A673 (cell line): ENCODE data around the gene DIPK1B. TPM values are rescaled to one million over a fixed set of nuclear protein-coding genes. Genes with fewer than 3 reads are reported as not detected.

Source experiments
- BruUV-seq: library from RNA; stranded (reverse); fragments of 400-500 nt; replicated peaks from 2 replicates; lab custom pipeline; 2021; lab: Mats Ljungman, UMichigan
- CTCF ChIA-PET: fragments of 300-600 bp; sonication (Branson Sonifier 250); formaldehyde crosslinking; loops from one replicate; lab custom pipeline; 2022; ENCODE audit warnings: antibody characterized with exemption; lab: Charles Lee
- POLR2A ChIA-PET: fragments of 300-600 bp; sonication (Branson Sonifier 250); formaldehyde crosslinking; loops from one replicate; lab custom pipeline; 2022; ENCODE audit warnings: antibody characterized with exemption; ENCODE audit not compliant: low non-redundant PET; lab: Charles Lee
- DNase-seq: peaks from one replicate; pipeline ENCODE4 v3.0.0-alpha.2; 2015; ENCODE audit warnings: low spot score
- H3K27ac ChIP-seq: fragments of 200-600 bp; sonication (generic); 2 replicates; pipeline ENCODE4 v1.5.1; 2016; ENCODE audit warnings: mixed run types, low read depth, mild to moderate bottlenecking, mixed read lengths, antibody characterized with exemption, low read length; ENCODE audit not compliant: poor library complexity, severe bottlenecking
- H3K27me3 ChIP-seq: fragments of 200-600 bp; sonication (generic); replicated peaks from 2 replicates; pipeline ENCODE4 v1.6.1; 2017; ENCODE audit warnings: mixed run types, low read depth, mild to moderate bottlenecking, mixed read lengths, antibody characterized with exemption, low read length; ENCODE audit not compliant: insufficient read depth, poor library complexity
- H3K36me3 ChIP-seq: fragments of 200-600 bp; sonication (generic); 2 replicates; pipeline ENCODE4 v1.6.1; 2016; ENCODE audit warnings: mixed run types, mild to moderate bottlenecking, mixed read lengths, antibody characterized with exemption, low read length; ENCODE audit not compliant: insufficient read depth, poor library complexity, severe bottlenecking
- H3K4me1 ChIP-seq: fragments of 200-600 bp; sonication (generic); 2 replicates; pipeline ENCODE4 v1.6.1; 2017; ENCODE audit warnings: mixed run types, mild to moderate bottlenecking, mixed read lengths, antibody characterized with exemption, low read length; ENCODE audit not compliant: insufficient read depth, poor library complexity, severe bottlenecking
- H3K4me3 ChIP-seq: fragments of 200-600 bp; sonication (generic); 2 replicates; pipeline ENCODE4 v1.5.1; 2016; ENCODE audit warnings: low read depth, mixed run types, mild to moderate bottlenecking, mixed read lengths, low read length; ENCODE audit not compliant: poor library complexity, severe bottlenecking
- H3K9me3 ChIP-seq: fragments of 200-600 bp; sonication (generic); 2 replicates; pipeline ENCODE4 v1.6.1; 2016; ENCODE audit warnings: mixed run types, low read depth, mild to moderate bottlenecking, mixed read lengths, antibody characterized with exemption, low read length; ENCODE audit not compliant: poor library complexity, severe bottlenecking
- EZH2 ChIP-seq: fragments of 200-600 bp; sonication (generic); IDR thresholded peaks from 2 replicates; pipeline ENCODE4 v1.6.1; 2017; ENCODE audit warnings: borderline replicate concordance, low read depth, mild to moderate bottlenecking, mixed read lengths, antibody characterized with exemption, low read length; ENCODE audit not compliant: poor library complexity, severe bottlenecking
- intact Hi-C: fragments of 100-400 bp; cut with micrococcal nuclease; formaldehyde crosslinking; loops from one replicate; pipeline ENCODE4 v1.10.0; 2022; ENCODE audit not compliant: unreplicated experiment
- total RNA-seq: library from RNA; stranded (reverse); gene quantifications from 2 replicates; pipeline ENCODE4 v1.2.3, GENCODE V29; 2021
- TF ChIP-seq, protein P1 (sequence below): fragments of 300-800, 200-600 bp; sonication (generic); conservative IDR thresholded peaks from 2 replicates; pipeline ENCODE4 v1.5.1; 2017; ENCODE audit warnings: low read depth, mild to moderate bottlenecking, antibody characterized with exemption, low read length, moderate library complexity, mixed read lengths

The DIPK1B gene
- total RNA-seq, 1 experiment from 2014 or later, result 26.4 TPM

DNA sequence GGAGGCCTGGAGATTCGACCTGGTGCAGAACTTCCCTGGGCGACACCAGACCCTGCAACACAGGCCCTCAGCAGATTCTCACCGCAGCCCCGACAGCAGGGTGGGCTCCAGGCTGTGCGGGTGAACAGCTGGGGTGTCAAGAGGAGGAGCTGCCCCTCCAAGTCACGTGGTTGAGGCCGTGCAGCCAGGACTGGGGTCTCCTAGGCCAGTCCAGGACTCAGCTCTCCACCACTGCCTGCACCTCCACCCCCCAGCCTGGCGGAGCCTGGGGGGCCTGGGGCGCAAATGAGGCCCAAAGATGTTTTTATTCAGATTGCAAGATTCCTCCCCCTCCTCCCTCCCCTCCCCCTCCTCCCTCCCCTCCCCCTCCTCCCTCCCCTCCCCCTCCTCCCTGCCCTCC is 15.9 kb upstream of the DIPK1B start:
- ChIA-PET CTCF (no interaction called here), POLR2A (no interaction called here)
- intact Hi-C loops, result no loop called here
- no peak for DNase-seq
- no peaks in the 10 kb centered on the region for H3K27me3 ChIP-seq
- H3K36me3 ChIP-seq, result no peaks in the 10 kb centered on the region
- no peak overlapping the region for H3K27ac ChIP-seq
- BruUV-seq, result no TSS peak
- no peak overlapping the region for H3K4me3 ChIP-seq
- H3K4me1 ChIP-seq, result peaks cover 7% of the 10 kb centered on the region
- TF ChIP-seq, protein P1, sequence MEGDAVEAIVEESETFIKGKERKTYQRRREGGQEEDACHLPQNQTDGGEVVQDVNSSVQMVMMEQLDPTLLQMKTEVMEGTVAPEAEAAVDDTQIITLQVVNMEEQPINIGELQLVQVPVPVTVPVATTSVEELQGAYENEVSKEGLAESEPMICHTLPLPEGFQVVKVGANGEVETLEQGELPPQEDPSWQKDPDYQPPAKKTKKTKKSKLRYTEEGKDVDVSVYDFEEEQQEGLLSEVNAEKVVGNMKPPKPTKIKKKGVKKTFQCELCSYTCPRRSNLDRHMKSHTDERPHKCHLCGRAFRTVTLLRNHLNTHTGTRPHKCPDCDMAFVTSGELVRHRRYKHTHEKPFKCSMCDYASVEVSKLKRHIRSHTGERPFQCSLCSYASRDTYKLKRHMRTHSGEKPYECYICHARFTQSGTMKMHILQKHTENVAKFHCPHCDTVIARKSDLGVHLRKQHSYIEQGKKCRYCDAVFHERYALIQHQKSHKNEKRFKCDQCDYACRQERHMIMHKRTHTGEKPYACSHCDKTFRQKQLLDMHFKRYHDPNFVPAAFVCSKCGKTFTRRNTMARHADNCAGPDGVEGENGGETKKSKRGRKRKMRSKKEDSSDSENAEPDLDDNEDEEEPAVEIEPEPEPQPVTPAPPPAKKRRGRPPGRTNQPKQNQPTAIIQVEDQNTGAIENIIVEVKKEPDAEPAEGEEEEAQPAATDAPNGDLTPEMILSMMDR, result no peak
- TF ChIP-seq EZH2, result no peak
- no peaks in the 10 kb centered on the region for H3K9me3 ChIP-seq

DNA sequence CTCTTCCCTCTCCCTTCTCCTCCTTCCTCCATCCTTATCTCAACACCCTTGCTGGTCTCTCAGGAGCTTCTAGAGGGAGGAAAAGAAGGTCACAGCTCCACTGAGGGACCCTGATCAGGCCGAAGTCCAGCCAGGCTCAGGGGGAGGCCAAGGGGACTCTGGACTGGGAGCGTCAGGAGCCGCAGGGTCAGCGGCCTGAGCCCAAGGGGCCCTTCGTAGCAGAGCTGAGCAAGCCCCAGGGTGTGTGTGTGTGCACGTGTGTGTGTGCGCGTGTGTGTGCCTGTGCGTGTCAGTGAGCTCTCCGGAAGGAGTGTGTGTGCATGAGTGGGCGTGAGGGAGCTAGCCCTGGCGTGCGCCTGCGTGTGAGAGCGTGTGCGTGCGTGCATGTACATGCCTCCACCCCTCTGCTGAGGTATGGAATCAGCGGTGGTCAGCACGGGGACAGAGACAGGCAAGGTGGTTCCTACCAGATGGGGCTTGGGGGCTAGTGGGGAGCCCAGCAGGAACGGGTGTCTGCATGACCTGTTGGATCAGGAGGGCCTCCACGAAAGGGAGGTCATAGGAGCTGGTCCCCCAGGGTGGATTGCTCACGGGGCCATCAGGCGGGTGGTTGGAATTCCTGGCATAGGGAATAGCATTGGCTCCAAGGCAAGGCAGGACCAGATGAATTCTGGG is 15.1 kb upstream of the DIPK1B start:
- Histone ChIP-seq H3K4me1 (peaks cover 7% of the 10 kb centered on the region), H3K27me3 (no peaks in the 10 kb centered on the region), H3K9me3 (no peaks in the 10 kb centered on the region), H3K4me3 (no peak overlapping the region), H3K27ac (no peak overlapping the region), H3K36me3 (no peaks in the 10 kb centered on the region)
- POLR2A ChIA-PET, result interaction anchor here (0.7 kb wide), 1 partner anchor 478 kb away, joined by 3 read pairs; no protein-coding TSS in a partner anchor
- no peak for DNase-seq
- TF ChIP-seq, protein P1, result no peak
- no peak for TF ChIP-seq EZH2
- intact Hi-C loops, result no loop called here
- CTCF ChIA-PET, result no interaction called here
- BruUV-seq, result no TSS peak

DNA sequence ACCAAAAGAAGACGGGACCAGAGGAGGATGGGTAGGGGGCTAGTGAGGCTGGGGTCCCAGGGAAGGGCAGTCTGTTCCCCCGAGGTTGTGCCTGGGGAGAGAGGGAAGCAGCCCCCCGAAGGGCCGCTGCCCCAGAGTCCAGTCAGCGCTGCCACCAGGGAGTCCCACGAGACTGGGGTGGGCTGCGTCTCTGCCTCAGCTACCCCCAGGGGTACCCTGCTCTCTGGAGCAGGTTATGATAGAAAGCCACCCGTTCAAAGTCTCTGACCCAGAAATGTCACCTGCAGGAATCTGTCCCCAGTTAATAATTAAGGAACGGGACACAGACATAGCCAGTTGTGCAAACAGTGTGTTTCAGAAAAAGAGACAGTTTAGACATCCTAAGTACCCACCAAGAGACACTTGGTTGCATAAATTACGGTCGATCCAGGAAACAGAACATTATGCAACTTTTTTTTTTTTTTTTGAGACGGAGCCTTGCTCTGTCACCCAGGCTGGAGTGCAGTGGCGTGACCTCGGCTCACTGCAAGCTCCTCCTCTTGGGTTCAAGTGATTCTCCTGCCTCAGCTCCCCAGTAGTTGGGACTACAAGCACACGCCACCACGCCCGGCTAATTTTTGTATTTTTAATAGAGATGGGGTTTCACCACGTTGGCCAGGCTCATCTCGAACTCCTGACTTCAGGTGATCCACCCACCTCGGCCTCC is 14.4 kb upstream of the DIPK1B start:
- intact Hi-C loops, result no loop called here
- TF ChIP-seq EZH2, result no peak
- TF ChIP-seq, protein P1, result no peak
- Histone ChIP-seq H3K9me3 (no peaks in the 10 kb centered on the region), H3K4me1 (peaks cover 7% of the 10 kb centered on the region), H3K36me3 (no peaks in the 10 kb centered on the region), H3K27me3 (no peaks in the 10 kb centered on the region), H3K4me3 (no peak overlapping the region), H3K27ac (no peak overlapping the region)
- no peak for DNase-seq
- ChIA-PET POLR2A (interaction anchor here (0.7 kb wide), 1 partner anchor 477 kb away, joined by 3 read pairs; no protein-coding TSS in a partner anchor), CTCF (no interaction called here)
- BruUV-seq, result no TSS peak
